ENCODE data around the gene STXBP5. TPM values are rescaled to one million over a fixed set of nuclear protein-coding genes. Genes with fewer than 3 reads are reported as not detected.

The STXBP5 gene
- total RNA-seq, 1 experiment from 2014 or later = 17.9 TPM

DNA sequence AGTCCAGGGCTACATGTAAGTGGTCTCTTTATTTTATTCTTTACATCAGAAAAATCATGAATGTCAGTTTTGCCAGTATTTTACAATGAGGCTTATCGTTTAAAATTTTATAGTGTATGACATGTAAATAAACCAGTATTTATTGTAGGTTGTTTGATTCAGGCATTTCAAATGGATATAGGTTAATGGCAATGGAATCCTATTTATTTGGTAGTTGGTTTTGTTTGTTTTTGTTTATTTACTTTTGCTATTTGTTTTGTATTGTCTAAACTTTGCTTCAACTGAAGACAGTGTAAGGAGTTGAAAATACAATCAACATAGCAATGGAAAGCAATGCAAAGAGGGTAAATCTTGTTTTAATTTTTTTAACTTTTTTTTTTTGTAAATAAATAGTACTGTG, 185.2 kb downstream of the STXBP5 start:
- Mint-ChIP-seq H3K36me3 (ENCODE audit: insufficient read depth, unreplicated experiment) (no peaks in the 10 kb centered on the region), H3K4me1 (ENCODE audit: low read depth, unreplicated experiment) (no peaks in the 10 kb centered on the region), H3K27me3 (ENCODE audit: insufficient read depth, unreplicated experiment) (no peaks in the 10 kb centered on the region), H3K4me3 (ENCODE audit: unreplicated experiment) (no peak overlapping the region), H3K9me3 (ENCODE audit: unreplicated experiment) (no peaks in the 10 kb centered on the region), H3K27ac (ENCODE audit: unreplicated experiment) (no peak overlapping the region)
- H3K4me1 ChIP-seq = no peaks in the 10 kb centered on the region
- CTCF ChIA-PET = no interaction called here
- POLR2A ChIA-PET = no interaction called here
- no TSS peak for BruUV-seq (replicated peaks)
- no peak overlapping the region for H3K4me3 ChIP-seq (ENCODE audit: low read depth, low read length)
- no peak for DNase-seq
- H3K36me3 ChIP-seq (ENCODE audit: control insufficient read depth, insufficient read depth, low read length) = no peaks in the 10 kb centered on the region
- intact Hi-C loops (cut with micrococcal nuclease; ENCODE audit: unreplicated experiment) = no loop called here
- H3K9me3 ChIP-seq = no peaks in the 10 kb centered on the region
- TF ChIP-seq CTCF (IDR thresholded peaks at IDR 0.05; ENCODE audit: insufficient read depth in 1 of 2, low read depth in 1 of 2, low read length in 1 of 2, severe bottlenecking in 1 of 2, unreplicated experiment in 1 of 2) = no peak
- H3K27me3 ChIP-seq (replicated peaks; ENCODE audit: control insufficient read depth, insufficient read depth, low read length) = no peaks in the 10 kb centered on the region

DNA sequence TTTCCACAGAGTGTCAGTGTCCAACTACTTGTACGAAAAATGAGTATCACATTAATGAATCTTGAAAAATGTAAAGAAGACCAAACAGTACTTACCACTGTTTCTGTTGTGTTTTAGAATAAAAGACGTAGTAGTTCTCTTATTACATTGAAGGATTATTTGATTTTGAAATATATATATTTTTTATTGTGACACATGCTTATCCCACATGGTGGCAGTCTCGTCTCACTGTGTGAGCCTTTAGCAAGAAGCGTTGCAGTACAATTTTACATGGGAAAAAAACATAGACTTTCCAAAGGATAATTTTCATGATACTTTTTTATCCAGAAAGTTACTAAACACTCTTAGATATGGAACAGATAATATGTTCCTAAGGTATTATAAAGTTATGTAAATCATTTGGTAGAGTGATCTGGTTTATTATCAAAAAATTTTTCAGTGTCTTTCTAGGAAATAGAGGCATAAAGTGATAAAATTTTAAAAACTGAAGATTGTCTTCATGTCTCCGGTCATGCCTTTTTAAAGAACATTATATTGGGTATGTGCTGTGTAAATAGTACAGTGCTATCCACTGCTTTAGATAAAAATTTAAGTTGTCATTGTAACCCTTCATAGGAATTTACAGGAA, 186.8 kb downstream of the STXBP5 start:
- no peaks in the 10 kb centered on the region for H3K9me3 Mint-ChIP-seq (ENCODE audit: unreplicated experiment)
- no peaks in the 10 kb centered on the region for H3K4me1 Mint-ChIP-seq (ENCODE audit: low read depth, unreplicated experiment)
- no peaks in the 10 kb centered on the region for H3K36me3 Mint-ChIP-seq (ENCODE audit: insufficient read depth, unreplicated experiment)
- intact Hi-C loops (cut with micrococcal nuclease; ENCODE audit: unreplicated experiment) = loop anchor here (1.0 to 10.0 kb wide), 4 partner anchors 116 to 864 kb away; no protein-coding TSS in a partner anchor
- Histone ChIP-seq H3K9me3 (no peaks in the 10 kb centered on the region), H3K4me1 (no peaks in the 10 kb centered on the region), H3K27me3 (replicated peaks; ENCODE audit: control insufficient read depth, insufficient read depth, low read length) (no peaks in the 10 kb centered on the region), H3K36me3 (ENCODE audit: control insufficient read depth, insufficient read depth, low read length) (no peaks in the 10 kb centered on the region), H3K4me3 (ENCODE audit: low read depth, low read length) (no peak overlapping the region)
- ChIA-PET POLR2A (no interaction called here), CTCF (no interaction called here)
- no peaks in the 10 kb centered on the region for H3K27me3 Mint-ChIP-seq (ENCODE audit: insufficient read depth, unreplicated experiment)
- DNase-seq = peak in 1 of 2 experiments; percentile 25
- H3K4me3 Mint-ChIP-seq (ENCODE audit: unreplicated experiment) = no peak overlapping the region
- peak; percentile 31 to 36 for TF ChIP-seq CTCF (IDR thresholded peaks at IDR 0.05; ENCODE audit: insufficient read depth in 1 of 2, low read depth in 1 of 2, low read length in 1 of 2, severe bottlenecking in 1 of 2, unreplicated experiment in 1 of 2)
- no TSS peak for BruUV-seq (replicated peaks)
- H3K27ac Mint-ChIP-seq (ENCODE audit: unreplicated experiment) = no peak overlapping the region

DNA sequence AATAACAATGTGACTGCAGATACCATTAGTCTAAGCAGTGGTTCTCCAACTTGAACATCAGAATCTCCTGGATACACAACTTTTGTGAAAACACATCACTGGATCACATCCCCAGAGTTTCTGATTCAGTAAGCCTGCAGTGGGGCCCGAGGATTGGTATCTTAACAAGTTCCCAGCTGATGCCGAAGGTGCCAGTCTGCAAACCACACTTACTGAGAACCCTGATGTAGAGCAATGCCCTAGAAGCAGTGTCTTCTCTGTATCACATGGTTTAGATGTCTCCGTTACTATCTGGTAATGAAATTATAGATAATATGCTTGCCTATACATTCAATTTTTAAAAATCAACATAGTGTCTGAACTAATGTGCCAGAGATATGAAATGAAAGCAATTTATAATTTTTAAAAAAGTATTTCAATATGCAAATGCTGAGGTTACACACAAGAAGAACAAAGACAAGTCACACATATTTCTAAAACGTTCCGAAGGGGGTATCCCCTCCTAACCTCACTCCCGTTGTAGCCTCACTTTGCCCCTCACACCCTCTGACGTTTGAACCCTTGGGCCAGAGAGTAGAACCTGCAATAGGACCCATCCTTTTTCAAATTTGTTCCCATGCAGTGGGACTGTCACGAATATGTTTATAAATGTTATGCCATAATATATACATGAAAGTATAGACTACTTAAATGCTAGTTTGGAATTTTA, 188.9 kb downstream of the STXBP5 start:
- ChIA-PET CTCF (no interaction called here), POLR2A (no interaction called here)
- H3K36me3 ChIP-seq (ENCODE audit: control insufficient read depth, insufficient read depth, low read length) = no peaks in the 10 kb centered on the region
- TF ChIP-seq CTCF (IDR thresholded peaks at IDR 0.05; ENCODE audit: insufficient read depth in 1 of 2, low read depth in 1 of 2, low read length in 1 of 2, severe bottlenecking in 1 of 2, unreplicated experiment in 1 of 2) = no peak
- no peak overlapping the region for H3K4me3 ChIP-seq (ENCODE audit: low read depth, low read length)
- intact Hi-C loops (cut with micrococcal nuclease; ENCODE audit: unreplicated experiment) = loop anchor here (5.0 to 10.0 kb wide), 2 partner anchors 579 to 862 kb away; no protein-coding TSS in a partner anchor
- Mint-ChIP-seq H3K4me3 (ENCODE audit: unreplicated experiment) (no peak overlapping the region), H3K36me3 (ENCODE audit: insufficient read depth, unreplicated experiment) (no peaks in the 10 kb centered on the region), H3K27me3 (ENCODE audit: insufficient read depth, unreplicated experiment) (no peaks in the 10 kb centered on the region), H3K4me1 (ENCODE audit: low read depth, unreplicated experiment) (no peaks in the 10 kb centered on the region), H3K27ac (ENCODE audit: unreplicated experiment) (no peak overlapping the region), H3K9me3 (ENCODE audit: unreplicated experiment) (no peaks in the 10 kb centered on the region)
- no peak for DNase-seq
- no peaks in the 10 kb centered on the region for H3K4me1 ChIP-seq
- H3K9me3 ChIP-seq = no peaks in the 10 kb centered on the region
- no peaks in the 10 kb centered on the region for H3K27me3 ChIP-seq (replicated peaks; ENCODE audit: control insufficient read depth, insufficient read depth, low read length)
- BruUV-seq (replicated peaks) = no TSS peak

All from Caco-2 (cell line).